Colon (tissue), 2 donors: ENCODE data around the gene CNIH1.
A peak's percentile ranks its signal among the peaks of the same experiment; 100 is the strongest.

ENCODE experiments used
- FAIRE-seq: peaks from 2 replicates; lab custom pipeline; 2012; peaks lifted over from hg19 to GRCh38; lab: Jason Lieb, UNC
- donor health status: control.
- donor health status: control.

The CNIH1 gene

DNA sequence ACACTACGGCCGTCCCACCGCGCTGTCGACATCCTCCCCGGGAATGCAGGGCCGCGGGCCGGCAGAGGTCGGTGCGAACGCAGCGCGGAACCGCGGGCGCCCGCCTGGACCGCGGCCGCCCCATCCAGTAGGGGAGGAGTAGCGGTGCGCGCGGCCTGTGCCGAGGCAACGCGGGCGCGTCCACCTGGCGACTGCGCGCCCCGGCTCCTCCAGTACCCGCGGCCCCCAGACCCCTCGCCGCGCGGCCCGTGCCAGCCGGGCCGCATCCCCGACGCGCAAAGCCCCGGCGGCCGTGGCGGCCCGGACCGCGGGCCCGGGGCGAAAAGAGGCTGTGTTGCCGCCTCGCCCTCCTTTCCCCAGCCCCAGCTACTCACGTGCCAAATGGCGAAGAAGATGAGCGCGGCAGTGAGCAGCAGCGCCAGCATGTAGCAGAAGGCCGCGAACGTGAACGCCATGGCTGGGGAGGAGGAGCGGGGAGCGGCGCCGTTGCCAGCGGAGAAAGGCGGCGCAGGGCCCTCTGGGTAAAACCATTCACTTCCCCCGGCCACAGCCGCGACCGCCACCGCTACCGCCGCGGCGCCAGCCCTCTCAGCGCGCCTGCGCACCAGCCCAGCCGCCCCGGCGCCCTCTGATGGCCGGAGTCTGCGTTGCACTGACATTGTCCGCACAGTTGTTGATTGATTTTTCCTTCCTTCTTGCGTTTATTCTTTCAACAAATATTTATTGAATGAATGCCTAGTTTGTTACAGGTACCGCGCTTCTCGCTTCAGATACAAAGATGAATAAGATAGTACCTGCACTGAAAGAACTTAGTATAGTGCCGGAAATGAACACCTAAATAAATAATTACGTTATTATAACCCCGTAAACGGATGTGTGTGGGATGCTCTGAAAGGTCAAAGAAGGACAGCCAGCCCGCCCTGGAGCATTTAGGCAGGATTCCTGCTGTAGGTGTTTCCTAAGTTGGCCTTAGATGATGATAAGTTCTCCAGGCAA lies at the start of gene CNIH1:
Gene CNIH1, minus strand, starts transcription at position 502 of the 996 bp plus-strand sequence. Its CDS starts 47 bp downstream, at position 455.
- no peak for FAIRE-seq

DNA sequence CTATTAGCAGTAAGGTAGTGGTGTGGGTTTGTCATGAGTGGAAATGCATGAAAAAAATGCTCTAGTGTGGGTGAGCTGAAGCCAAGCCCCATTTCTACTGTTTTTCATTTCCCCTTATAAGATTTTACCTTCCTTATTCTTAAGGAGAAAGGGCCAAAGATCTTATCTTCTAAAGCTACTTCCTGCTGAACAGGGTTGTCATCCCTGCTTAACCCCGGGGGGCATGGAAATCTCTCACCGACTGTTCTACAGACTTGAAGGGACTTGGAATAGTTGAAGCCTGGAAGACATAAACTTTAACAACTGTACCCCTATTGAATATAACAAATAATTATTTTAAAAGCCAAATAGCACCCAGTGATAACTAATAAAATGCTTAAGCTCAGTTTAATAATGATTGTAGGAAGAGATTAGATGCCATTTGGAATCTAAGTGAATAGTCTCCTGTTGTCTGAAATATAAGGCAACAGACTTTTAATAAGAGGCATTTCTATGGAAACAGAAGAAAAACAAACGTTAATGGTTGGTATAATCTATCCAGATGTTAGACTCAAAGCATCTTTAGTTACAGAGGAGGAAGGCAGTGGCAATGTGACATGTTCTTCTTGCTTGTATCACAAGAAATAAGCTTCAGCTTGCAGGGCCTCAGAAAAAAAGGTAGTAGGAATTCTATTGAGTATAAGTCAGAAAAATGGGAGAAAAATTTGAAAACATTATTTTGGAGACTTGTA lies 49.4 kb upstream of the CNIH1 start:
- FAIRE-seq = no peak

DNA sequence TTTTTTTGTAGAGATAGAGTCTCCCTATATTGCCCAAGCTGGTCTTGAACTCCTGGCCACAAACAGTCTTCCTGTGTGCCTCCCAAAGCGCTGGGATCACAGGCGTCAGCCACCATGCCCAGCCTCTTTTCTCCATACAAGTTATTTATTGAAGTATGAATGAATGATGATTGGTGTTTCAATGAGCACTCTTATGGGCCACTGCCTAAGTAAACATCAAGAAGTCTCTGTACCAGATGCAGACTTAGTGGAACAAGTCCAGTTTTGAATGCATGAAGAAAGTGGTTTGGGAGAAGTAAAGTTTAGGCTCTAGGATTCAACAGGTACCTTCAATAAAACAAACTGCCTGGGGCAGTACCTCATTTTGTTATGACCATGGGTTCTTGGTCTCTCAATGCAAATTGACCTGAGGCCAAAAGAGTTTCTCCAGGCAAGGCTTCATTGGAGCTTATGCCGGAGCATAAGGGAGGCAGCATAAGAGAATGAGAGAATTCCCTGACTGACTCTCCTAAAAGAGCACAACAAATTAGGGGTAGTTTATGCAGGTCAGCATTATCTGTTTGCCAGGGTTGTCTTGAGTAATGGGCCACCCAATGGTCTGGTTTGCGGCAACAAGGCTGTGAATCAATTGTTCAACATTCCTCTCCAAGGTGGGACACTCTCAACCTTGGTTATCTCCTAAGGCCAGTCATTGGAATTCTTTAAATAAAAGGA lies 48.7 kb upstream of the CNIH1 start:
- FAIRE-seq = no peak

DNA sequence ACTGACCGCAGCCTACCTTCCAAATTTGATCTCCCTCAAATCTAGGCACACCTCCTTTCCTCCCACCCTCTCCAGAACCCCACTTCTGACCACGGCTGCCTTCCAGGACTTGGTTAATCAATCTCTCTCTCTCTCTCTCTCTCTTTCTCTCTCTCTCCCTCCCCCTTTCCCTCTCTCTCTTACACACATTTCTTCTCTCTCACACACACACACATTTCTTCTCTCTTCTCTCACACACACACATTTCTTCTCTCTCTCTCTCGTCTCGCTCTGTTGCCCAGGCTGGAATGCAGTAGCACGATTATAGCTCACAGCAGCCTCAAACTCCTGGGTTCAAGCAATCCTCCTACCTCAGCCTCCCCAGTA lies 48.1 kb upstream of the CNIH1 start:
- no peak for FAIRE-seq

DNA sequence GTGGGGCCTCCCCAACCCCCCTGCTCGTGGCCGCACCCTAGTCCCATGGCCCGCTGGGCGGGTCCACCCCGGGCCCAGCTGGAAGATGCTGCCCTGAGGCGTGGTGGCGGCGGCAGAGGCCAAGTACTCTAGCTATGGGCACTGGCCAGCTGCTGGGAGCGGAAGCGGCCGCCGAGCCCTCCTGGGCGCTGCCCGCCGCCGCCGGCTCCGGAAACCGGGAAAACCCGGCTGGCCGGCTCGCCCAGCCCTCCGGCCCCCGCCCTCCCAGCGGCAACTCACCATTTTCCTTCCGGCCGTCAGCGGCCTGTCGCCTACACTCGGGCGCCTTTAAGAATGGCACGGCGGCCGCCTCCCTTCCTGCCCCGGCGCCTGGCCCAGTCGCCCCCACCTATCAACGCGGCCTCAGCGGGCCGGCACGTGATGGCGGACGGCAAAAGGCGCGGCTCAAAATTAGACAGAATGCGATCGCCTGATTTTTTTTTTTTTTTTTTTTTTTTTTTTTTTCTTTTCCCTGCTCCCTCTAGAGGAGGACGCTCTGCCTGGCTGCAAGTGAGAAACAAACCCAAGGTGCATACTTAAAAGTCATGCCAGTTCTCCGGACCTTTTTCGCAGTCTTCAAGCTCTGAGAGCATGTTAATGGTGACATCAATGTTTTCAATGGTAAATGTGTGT lies 47.6 kb upstream of the CNIH1 start, which contains the start of gene GMFB:
Gene GMFB, minus strand, starts transcription at position 335 of the 672 bp plus-strand sequence. Its CDS starts 53 bp downstream, at position 282.
- no peak for FAIRE-seq

DNA sequence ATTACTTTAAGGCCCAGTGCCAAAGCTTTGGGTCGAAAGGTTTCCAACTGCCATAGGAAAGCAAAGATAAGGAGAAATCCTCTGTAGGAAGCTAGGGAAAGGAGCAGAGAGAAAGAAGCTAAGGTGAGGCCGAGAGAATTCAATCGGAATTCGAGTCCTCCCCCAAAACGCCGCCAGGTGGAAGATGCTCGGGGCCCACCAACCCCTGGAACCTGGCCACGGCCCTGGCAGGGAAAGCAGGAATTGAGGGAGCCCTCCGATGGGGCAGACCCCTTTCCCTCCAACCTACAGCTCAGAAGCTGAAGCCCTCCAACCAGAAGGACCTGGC lies 47.1 kb upstream of the CNIH1 start:
- no peak for FAIRE-seq

DNA sequence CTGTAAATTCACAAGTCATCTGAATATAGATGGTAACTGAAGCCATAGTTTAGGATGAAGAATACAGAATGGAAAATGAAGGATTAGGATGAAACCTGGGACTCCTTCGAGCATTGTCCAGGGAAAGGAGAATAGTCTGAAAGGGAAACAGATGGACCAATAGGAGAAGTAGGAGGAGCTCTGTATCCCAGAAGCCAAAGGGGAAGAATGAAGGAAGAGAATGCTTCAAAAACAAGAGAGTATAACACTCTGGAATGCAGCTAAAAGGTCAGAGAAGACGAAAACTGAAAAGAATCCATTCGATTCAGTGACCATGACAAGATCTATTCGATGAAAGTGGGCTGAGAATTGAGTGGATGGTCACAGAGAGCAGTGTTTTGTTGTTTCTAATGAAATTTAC lies 46.6 kb upstream of the CNIH1 start:
- no peak for FAIRE-seq

DNA sequence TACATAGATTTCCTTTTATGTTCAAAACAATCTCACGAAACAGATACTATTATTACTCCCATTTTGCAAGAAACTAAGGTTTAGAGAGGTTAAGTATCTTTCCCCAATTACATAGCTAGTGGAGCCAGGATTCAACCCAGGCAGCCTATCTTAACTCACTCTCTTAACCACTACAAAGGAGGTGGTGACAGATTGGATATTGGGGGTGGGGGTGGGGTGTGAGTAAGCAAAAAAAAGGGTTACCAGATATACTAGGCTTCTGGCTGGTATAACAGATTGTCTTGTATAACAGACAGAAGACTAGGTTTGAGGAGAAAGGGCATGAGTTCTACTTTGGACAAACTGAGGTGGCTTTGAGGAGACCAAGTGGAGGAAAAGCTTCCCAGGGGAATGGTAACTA lies 45.5 kb upstream of the CNIH1 start:
- no peak for FAIRE-seq

DNA sequence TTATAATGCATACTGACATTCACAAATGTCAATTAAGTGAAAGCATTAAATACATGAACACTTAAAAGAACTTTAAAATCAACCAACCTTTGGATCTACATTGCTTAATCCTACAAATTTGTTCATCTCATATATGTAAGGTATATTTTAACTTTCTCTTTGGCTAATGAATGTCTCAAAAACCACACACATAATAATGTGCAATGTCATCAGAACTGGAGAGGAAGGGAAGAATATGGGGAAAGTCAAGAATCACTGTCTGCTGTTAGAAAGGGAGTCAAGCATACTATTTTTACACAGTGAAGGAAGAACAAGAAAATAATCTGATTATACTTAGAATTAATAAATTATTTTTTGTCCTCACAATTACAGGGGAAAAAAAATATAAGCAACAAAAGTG lies 42.7 kb upstream of the CNIH1 start:
- FAIRE-seq = no peak

DNA sequence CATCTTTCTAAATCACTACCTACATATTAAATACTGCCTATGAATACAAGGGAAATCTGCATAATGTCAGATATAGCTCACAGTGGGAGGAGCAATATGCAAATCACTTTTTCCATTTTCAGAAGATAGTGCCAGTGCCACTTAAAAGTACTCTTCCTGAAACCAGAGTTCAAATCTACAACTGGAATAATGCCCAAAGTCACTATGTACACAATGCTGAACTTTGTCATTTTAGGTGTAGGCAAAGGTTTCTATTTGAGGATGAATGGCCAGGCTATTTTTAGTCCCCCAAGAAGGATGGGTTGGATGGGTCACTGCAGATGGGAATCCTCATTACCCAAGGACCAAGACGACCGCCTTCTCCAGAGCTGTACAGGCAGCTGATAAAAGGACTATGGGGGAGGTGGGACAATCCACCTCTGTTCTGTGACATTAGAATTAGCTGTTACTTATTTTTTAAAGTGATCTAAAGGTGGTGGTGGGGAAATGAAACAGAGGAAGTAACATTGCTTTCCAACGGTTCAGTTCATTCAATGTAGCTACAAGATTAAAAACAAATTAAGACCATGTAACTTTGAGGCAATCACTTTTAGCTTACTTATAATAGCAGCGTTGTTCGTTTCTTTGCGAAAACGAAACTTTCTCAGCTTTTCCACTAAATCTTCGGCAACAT lies 42.0 kb upstream of the CNIH1 start:
- FAIRE-seq = no peak

DNA sequence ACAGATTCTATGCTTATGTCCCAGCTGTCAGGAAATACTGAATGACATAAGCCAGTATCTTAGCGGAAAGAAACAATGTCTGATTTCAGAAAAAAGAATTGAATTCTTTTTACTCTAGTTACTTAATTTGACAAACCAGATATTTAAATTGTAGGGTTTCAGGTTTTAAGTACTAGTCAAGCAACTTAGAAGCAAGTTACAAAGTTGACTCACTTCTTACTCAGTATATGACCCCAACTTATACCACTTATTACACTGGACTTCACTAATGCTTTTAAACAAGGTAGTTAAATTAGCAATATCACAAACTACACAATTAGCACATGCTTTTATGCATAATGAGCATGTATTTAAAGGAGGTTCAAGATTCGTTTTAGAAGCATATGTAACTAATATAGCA lies 40.5 kb upstream of the CNIH1 start:
- FAIRE-seq = no peak

DNA sequence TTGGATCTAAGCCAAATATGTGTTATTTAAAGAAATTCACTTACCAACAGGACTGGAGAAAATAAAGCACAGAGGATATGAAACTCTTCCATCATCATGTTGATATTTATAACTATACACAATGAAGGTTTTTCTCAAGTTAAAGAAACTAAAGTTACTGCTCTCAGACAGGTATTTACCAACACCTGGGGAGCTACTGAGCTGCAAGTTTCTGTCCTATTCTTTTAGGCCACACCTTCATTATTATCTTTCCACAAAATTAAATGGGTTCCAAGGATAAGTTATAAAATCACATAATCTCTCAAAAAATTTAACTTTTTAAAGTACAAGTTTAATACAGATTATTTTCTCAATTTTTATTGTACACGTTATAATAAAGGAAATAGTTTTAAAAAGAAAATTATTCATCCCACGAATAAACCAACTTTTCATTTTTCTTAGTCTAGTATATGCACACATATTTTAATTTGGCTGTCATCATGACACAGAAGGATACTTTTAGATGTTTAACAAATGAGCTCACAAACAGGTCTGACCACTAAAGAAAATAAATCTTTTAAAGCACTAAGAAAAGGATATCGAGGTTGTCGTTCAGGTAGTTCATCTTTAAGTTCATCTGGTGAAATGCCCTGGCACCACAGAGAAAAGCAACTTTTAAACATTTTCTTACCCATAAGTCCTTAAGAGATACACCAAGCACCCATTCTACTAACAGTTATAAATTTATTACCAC lies 39.8 kb upstream of the CNIH1 start:
- peak; percentile 45 for FAIRE-seq

DNA sequence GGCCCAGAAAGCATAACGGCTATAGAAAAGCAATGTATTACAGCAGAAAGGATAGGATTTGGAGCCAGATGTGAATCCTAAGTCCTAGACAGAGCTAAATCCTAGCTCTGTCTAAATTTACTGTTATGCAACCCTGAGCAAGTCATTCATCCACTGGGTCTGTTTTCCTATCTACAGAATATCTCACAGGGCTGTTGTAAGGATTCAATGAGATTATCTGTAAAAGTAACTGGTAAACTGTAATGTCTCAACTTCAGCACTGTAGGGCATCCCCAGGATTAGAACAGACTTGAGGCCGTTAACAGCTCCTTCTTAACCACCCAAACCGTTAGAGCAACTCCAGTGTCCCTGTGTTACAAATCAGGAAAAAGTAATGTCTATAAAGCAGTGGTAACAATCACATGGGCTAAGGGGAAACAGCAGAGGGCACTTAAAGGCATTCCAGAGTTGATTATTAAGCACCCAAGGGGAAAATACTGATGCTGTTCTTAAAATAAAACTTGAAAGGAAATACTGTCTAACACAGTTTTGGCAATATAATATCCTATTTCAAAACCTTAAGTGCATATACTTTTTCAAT lies 37.6 kb upstream of the CNIH1 start:
- FAIRE-seq = no peak

DNA sequence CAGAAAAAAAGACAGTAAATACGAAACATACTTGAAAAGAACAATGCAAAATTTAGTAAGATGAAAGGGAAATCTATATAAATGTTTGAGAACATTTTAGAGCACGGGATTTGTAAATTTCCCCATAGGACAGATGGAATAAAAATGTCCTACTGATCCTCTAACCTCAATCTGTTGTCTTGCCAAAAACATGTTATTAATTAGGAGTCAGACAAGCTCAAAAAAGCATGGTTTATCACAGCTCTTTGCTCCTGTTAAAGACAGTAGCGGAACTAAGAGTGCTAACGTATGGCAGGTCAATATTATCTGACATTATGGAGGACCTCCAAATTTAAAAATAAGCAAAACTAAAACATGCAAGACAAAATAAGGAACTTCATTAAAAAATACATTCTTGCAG lies 34.7 kb upstream of the CNIH1 start:
- FAIRE-seq = no peak

DNA sequence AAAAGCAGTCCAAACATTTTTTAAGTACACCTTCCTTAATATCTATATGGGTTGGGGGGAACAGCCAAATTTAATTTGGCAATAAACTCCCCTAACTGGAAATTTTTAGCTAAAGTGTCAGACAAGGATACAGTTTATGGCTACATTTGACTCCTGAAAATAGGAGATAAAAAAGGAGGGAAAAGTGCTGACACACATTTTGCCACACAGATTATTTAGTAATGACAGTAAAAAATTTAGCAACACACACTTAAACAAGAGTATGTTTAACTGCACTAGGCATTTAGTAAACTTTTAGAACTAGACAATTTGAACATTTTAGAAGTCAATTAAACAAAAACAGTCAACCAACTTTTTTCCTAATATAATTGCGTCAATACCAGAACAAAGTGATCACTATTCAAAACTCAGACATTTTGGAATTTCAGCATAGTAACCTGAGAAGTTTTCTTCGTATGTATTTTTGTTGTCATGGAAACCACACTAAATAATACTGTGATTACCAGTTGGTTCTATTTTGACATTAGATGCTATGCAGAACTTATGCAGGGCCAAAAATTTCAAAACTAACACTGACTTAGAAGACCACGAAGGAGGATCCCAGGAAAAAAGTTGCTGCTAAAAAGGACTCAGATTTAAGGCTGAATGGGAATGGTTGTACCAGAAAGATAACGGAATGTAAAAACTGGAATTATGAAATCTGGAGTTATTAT lies 34.2 kb upstream of the CNIH1 start:
- peak; percentile 21 for FAIRE-seq

DNA sequence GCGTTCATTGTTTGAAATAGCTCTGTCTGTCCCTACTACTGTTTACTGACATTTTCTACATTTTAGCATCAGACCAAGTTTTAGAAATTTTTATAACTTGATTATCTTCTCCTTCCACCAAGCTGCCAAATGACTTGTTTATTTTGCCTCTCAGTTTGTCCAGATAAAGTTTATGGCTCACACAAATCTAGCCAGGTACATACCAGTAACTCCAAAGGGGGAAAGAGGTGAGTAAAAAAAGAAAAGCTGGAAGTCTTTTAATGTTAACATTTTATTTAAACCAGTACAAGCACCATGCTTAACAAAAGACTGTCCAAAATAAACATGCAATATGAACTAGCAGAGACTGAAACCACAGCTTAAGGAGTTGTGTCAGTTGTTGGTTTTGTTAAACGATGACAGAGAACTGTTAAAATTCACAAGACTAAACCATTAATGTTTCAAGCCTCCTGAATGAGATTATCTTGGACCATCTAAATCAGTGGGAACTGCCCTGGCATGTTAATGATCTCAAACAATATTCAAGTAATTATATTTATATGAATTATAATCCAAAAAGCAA lies 33.1 kb upstream of the CNIH1 start:
- no peak for FAIRE-seq

DNA sequence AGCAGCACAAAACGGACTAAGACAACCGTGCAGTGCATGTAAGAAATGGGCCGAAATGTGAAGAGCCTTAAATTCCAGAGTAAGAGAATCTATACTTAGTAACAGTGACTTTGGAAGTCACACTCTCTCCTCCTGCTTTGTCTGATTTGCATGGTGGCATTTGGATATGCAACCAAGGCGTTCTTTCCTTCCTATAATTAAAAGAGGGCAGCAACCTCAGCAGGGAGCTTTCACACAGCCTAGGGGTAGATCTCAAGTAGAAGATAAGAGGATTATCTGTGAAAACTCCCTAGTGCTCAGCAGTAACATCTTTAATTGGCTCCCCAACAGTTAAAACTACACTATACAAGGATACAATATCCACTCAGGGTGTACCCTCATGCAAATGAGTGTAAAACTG lies 31.1 kb upstream of the CNIH1 start:
- FAIRE-seq = no peak

DNA sequence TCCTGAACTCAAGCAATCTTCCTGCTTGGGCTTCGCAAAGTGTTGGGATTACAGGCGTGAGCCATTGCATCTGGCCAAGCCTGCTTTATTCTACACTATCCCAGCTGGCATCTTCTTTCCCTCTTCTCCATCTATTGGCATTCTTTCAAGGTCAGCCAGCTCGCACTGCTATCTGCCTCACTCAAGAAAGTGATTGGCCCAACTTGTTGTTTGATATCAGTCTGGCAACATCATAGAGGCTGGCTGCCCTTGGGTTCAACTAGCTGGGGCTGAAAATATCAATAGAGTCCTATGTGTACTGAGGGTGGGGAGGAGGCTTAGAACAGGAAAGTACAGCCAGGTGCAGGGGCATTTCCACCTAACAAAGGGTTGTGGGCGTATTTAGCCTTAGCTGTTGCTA lies 30.5 kb upstream of the CNIH1 start:
- FAIRE-seq = no peak

DNA sequence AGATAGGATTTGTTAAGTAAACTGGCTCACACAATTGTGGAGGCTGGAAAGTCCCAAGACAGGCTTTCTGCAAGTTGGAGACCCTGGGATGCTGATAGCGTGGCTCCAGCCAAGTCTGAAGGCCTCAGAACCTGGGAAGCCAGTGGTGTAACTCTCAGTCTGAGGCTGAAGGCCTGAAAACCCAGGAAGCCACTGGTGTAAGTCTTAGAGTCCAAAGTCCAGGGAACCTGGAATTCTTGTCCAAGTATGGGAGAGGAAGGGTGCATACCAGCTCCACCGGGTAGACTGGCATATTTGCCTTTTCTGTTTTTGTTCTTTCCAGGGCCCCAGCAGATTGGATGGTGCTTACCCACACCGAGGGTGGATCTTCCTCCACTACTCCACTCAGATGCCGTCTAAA lies 29.5 kb upstream of the CNIH1 start:
- FAIRE-seq = no peak

DNA sequence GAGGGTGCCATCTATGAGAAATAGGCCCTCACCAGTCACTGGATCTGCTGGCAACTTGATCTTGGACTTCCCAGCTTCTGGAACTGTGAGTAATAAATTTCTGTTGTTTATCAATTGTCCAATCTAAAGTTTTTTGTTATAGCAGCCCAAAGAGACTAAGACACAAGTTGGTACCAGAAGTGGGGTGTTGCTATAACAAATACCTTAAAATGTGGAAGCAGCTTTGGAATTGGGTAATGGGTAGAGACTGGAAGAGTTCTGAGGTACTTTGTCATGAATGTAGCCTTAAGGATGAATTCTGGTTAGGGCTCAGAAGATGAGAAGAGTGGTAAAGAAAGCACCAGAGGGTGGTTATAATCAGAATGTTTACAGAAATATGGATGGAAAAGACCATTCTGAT lies 26.1 kb upstream of the CNIH1 start:
- FAIRE-seq = no peak
